Keratinocyte (primary cell): ENCODE measurements around the gene CYP3A4. TPM values are rescaled to one million over a fixed set of nuclear protein-coding genes. Genes with fewer than 3 reads are reported as not detected.

Experiments used
- DNase-seq: peaks from one replicate; pipeline ENCODE4 v3.0.0-alpha.2; 2011; ENCODE audit warnings: low read depth, missing footprints, low spot score
- FAIRE-seq: peaks from 2 replicates; lab custom pipeline; 2011; peaks lifted over from hg19 to GRCh38; lab: Jason Lieb, UNC
- H2AFZ ChIP-seq: 2 replicates; pipeline ENCODE4 v1.6.0; 2012; ENCODE audit warnings: low read length, control low read depth, inconsistent platforms; ENCODE audit not compliant: control insufficient read depth
- H3K27ac ChIP-seq: 2 replicates; pipeline ENCODE4 v1.5.1; 2011; ENCODE audit warnings: low read length; ENCODE audit not compliant: control insufficient read depth, insufficient read depth
- H3K27me3 ChIP-seq: 3 replicates; pipeline ENCODE4 v1.6.0; 2011; ENCODE audit warnings: low read length; ENCODE audit not compliant: control insufficient read depth, insufficient read depth; ENCODE audit errors: extremely low read depth
- H3K36me3 ChIP-seq, 2 experiments: 2 replicates in 1 of 2; 3 replicates in 1 of 2; pipeline ENCODE4 v1.5.1; 2011; ENCODE audit warnings: low read length in 2 of 2, mild to moderate bottlenecking in 1 of 2; ENCODE audit not compliant: control insufficient read depth in 2 of 2, insufficient read depth in 2 of 2; ENCODE audit errors: extremely low read depth in 1 of 2
- H3K4me1 ChIP-seq: 3 replicates; pipeline ENCODE4 v1.5.1; 2011; ENCODE audit warnings: low read length; ENCODE audit not compliant: control insufficient read depth, insufficient read depth; ENCODE audit errors: extremely low read depth
- H3K4me2 ChIP-seq: 3 replicates; pipeline ENCODE4 v1.6.0; 2011; ENCODE audit warnings: low read depth, low read length; ENCODE audit not compliant: control insufficient read depth, insufficient read depth; ENCODE audit errors: extremely low read depth
- H3K4me3 ChIP-seq, 3 experiments: fragments of 200-600 bp in 1 of 3; sonication (generic) in 1 of 3; 2 replicates in 2 of 3; 3 replicates in 1 of 3; pipeline ENCODE4 v1.5.1; 2011 to 2016; ENCODE audit warnings: low read length in 3 of 3, mild to moderate bottlenecking in 3 of 3, control low read depth in 2 of 3, inconsistent platforms in 1 of 3, low read depth in 1 of 3, mixed read lengths in 1 of 3, mixed run types in 1 of 3, moderate library complexity in 1 of 3; ENCODE audit not compliant: control insufficient read depth in 2 of 3, insufficient read depth in 2 of 3; ENCODE audit errors: extremely low read depth in 1 of 3
- H3K79me2 ChIP-seq: 2 replicates; pipeline ENCODE4 v1.6.0; 2012; ENCODE audit warnings: low read length; ENCODE audit not compliant: control insufficient read depth, insufficient read depth
- H3K9ac ChIP-seq: 3 replicates; pipeline ENCODE4 v1.6.0; 2011; ENCODE audit warnings: low read length; ENCODE audit not compliant: control insufficient read depth, insufficient read depth; ENCODE audit errors: extremely low read depth
- H3K9me1 ChIP-seq: 3 replicates; pipeline ENCODE4 v1.6.0; 2011; ENCODE audit warnings: low read length; ENCODE audit not compliant: control insufficient read depth, insufficient read depth; ENCODE audit errors: extremely low read depth
- H3K9me3 ChIP-seq: 2 replicates; pipeline ENCODE4 v1.5.1; 2012; ENCODE audit warnings: low read depth, low read length; ENCODE audit not compliant: control insufficient read depth
- H4K20me1 ChIP-seq: 3 replicates; pipeline ENCODE4 v1.6.0; 2011; ENCODE audit warnings: low read length; ENCODE audit not compliant: control insufficient read depth, insufficient read depth; ENCODE audit errors: extremely low read depth
- EZH2 ChIP-seq: IDR thresholded peaks from one replicate; pipeline ENCODE4 v1.6.1; 2012; ENCODE audit warnings: inconsistent platforms, mild to moderate bottlenecking, low read length, moderate library complexity
- dilution Hi-C: fragments of 300-500 bp; cut with MboI; formaldehyde crosslinking; loops from one replicate; pipeline ENCODE4 v1.7.0; 2020; ENCODE audit warnings: low sequenced_read_pairs; ENCODE audit not compliant: extremely low pct_ligation_motif_present
- polyA plus RNA-seq, 5 experiments: library from polyadenylated mRNA; depleted of rRNA in 3 of 5; stranded (reverse) in 3 of 5; stranded (forward) in 1 of 5; unstranded in 1 of 5; fragments of >200 nt; gene quantifications; 1 replicate in 1 of 5; 2 replicates in 3 of 5; 3 replicates in 1 of 5; pipeline versions ENCODE4 v1.2.1 to v1.2.3, GENCODE V29; 2011 to 2012; ENCODE audit warnings: missing spikeins in 2 of 5, low read depth in 1 of 5, low replicate concordance in 1 of 5
- TF ChIP-seq, protein P1 (sequence below), 3 experiments: IDR thresholded peaks in 1 of 3; conservative IDR thresholded peaks in 1 of 3; optimal IDR thresholded peaks in 1 of 3; 2 replicates in 2 of 3; 3 replicates in 1 of 3; pipeline versions ENCODE3 to v1.5.1; 2011; ENCODE audit warnings: low read length in 3 of 3, mild to moderate bottlenecking in 3 of 3, moderate library complexity in 2 of 3, control low read depth in 1 of 3, inconsistent platforms in 1 of 3; ENCODE audit not compliant: insufficient read depth in 2 of 3; ENCODE audit errors: extremely low read depth in 1 of 3

The CYP3A4 gene
- polyA plus RNA-seq, 1 donor (not counting 4 experiments of a cell fraction or from before 2014, with no cell fraction given), result not detected

DNA sequence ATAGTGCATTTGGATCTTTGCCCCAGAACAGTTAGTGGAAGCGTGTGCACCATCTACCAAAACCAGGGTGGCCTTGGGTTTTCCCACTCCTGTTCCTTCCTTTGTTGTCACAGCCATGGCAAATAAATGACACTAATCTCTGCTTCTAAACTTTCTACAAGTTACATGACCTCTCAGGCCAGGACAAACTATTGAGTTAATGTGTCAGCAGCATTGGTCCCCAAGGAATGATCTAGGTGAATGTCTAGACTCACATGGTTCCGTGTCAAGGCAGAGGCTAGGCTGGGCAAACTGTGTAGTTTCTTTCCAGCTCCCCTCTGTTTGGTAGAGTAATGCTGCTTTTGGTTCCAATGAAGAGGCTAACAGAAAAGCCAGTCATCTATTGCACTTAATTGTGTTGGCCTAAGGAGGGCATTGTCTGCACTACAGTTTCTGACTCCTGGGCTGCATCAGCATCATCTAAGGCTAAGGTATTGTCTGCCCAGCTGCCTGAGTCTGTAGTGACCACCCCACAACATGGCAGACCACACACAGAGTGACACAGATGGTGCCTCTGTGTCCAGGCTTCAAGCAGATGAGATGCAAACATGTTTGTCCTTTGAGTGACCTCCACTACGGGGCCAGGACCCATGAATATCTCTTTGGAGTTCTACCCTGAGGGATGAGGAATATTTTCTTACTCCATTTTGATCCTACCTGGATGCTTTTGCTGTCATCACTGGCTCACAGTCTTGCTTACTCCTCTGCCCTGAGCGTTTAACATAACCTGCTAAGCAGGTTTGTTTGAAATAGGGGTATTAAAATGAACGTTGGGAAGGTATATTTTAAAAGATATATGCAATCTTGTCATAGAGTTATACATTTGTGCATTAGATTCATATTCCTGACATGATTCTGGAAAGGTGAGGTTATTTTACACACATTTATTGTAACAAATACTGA, 1.7 kb downstream of the CYP3A4 start:
- Histone ChIP-seq H3K36me3 (no peaks in the 10 kb centered on the region), H3K4me1 (peaks cover 15% of the 10 kb centered on the region), H2AFZ (no peak overlapping the region), H3K79me2 (no peaks in the 10 kb centered on the region), H3K27ac (no peak overlapping the region), H3K9ac (no peak overlapping the region), H3K4me2 (no peak overlapping the region), H3K9me3 (no peaks in the 10 kb centered on the region), H3K9me1 (no peaks in the 10 kb centered on the region), H4K20me1 (no peaks in the 10 kb centered on the region), H3K4me3 (no peak overlapping the region), H3K27me3 (no peaks in the 10 kb centered on the region)
- TF ChIP-seq EZH2, result no peak
- TF ChIP-seq, protein P1, sequence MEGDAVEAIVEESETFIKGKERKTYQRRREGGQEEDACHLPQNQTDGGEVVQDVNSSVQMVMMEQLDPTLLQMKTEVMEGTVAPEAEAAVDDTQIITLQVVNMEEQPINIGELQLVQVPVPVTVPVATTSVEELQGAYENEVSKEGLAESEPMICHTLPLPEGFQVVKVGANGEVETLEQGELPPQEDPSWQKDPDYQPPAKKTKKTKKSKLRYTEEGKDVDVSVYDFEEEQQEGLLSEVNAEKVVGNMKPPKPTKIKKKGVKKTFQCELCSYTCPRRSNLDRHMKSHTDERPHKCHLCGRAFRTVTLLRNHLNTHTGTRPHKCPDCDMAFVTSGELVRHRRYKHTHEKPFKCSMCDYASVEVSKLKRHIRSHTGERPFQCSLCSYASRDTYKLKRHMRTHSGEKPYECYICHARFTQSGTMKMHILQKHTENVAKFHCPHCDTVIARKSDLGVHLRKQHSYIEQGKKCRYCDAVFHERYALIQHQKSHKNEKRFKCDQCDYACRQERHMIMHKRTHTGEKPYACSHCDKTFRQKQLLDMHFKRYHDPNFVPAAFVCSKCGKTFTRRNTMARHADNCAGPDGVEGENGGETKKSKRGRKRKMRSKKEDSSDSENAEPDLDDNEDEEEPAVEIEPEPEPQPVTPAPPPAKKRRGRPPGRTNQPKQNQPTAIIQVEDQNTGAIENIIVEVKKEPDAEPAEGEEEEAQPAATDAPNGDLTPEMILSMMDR (optimal IDR thresholded peaks at IDR 0.05 in 1 of 3, IDR thresholded peaks at IDR 0.05 in 1 of 3, conservative IDR thresholded peaks at IDR 0.05 in 1 of 3; ENCODE audit: extremely low read depth in 1 of 3, insufficient read depth in 2 of 3, low read length in 3 of 3), result no peak
- dilution Hi-C loops, result no loop called here
- DNase-seq, result no peak
- FAIRE-seq, result no peak

DNA sequence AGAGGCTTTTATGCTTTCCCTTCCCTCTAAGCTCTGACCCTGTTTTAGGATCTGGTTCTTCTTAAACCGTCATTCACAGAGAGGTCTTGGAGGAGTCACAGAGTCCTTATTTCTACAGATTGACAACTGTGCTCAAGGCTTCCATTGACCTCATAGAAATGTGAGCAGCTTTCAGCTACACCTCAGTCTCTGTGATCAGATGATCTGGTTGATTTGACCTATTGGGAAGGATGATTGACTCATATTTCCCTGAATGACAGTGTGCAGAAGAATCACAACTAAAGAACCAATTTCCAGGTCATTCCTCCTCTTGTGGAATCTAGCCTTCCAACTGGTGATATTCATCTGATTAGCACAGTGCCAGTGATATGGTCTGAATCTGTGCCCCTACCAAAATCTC, 3.4 kb downstream of the CYP3A4 start:
- H3K9ac ChIP-seq, result no peak overlapping the region
- H3K27me3 ChIP-seq, result no peaks in the 10 kb centered on the region
- no peaks in the 10 kb centered on the region for H3K4me1 ChIP-seq
- H2AFZ ChIP-seq, result no peak overlapping the region
- no peaks in the 10 kb centered on the region for H4K20me1 ChIP-seq
- no peak overlapping the region for H3K4me3 ChIP-seq
- TF ChIP-seq, protein P1 (optimal IDR thresholded peaks at IDR 0.05 in 1 of 3, IDR thresholded peaks at IDR 0.05 in 1 of 3, conservative IDR thresholded peaks at IDR 0.05 in 1 of 3; ENCODE audit: extremely low read depth in 1 of 3, insufficient read depth in 2 of 3, low read length in 3 of 3), result no peak
- no peak for TF ChIP-seq EZH2
- dilution Hi-C loops, result no loop called here
- H3K9me3 ChIP-seq, result no peaks in the 10 kb centered on the region
- no peak overlapping the region for H3K27ac ChIP-seq
- H3K4me2 ChIP-seq, result no peak overlapping the region
- H3K36me3 ChIP-seq, result no peaks in the 10 kb centered on the region
- H3K79me2 ChIP-seq, result no peaks in the 10 kb centered on the region
- no peaks in the 10 kb centered on the region for H3K9me1 ChIP-seq
- DNase-seq, result no peak
- FAIRE-seq, result no peak
